HuH-7.5 (cell line): ENCODE results near the gene LRFN5.

ENCODE experiments used
- DNase-seq: peaks from one replicate; pipeline ENCODE4 v3.0.0; 2011; ENCODE audit warnings: low spot score

LRFN5 gene

DNA sequence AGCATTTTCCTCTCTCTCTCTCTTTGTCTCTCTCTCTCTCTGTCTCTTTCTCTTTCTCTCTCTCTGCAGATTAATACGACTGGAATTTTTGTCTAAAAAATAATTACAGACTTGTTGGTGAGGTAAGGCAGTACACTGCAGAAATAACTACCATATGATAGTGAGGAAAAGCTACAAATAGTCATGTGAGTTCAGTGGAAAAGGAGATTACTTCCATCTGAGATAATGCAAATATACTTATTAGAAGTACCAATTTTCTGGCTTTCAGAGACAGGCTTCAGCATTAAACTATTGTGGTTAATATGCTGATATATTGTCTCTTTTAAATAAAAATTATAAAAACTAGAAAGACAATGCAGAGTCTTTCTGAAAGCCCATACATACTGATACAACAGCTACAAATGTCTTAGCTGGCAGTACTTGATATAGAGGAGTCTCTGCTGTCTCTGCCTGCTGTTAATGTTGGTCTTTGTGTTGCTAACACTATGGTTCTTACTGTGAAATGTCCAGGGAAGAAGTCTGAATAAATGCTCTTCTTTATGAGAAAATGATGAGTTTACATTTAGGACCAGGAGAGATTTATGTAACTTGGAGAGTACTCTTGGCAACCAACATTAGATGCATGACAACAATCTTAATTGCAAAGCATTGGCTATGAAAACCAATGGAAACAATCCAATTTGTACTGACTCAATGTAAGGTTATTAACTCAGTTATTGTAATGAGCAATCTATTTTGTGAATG is 167.0 kb downstream of the LRFN5 start:
- DNase-seq = no peak

- no peak for DNase-seq
Measured at GRCh38 chr14:41782511-41782910, 175.8 kb downstream of the LRFN5 start.

- no peak for DNase-seq
Measured at GRCh38 chr14:41783403-41783802, 176.7 kb downstream of the LRFN5 start.

- DNase-seq = no peak
Measured at GRCh38 chr14:41785696-41786095, 179.0 kb downstream of the LRFN5 start.

DNA sequence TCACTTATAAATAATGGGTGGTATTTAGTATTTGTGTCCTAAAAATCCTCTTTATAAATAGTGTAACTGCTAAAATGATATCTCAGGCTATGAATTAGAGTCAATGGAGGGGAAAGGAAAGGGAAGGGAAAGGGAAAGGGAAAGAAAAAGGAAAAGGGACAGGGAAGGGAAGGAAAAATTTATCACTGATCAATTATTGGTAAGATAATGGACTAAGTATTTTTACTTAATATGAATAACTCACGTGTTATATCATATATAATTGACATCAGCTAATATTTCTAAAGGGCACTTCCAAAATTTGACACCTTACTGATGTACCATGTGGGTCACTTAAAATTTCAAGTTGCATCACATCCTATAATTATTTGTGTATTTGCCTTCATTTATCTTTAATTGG is 193.1 kb downstream of the LRFN5 start:
- DNase-seq = no peak

- DNase-seq = no peak
Measured at GRCh38 chr14:41805633-41806032, 199.0 kb downstream of the LRFN5 start.

DNA sequence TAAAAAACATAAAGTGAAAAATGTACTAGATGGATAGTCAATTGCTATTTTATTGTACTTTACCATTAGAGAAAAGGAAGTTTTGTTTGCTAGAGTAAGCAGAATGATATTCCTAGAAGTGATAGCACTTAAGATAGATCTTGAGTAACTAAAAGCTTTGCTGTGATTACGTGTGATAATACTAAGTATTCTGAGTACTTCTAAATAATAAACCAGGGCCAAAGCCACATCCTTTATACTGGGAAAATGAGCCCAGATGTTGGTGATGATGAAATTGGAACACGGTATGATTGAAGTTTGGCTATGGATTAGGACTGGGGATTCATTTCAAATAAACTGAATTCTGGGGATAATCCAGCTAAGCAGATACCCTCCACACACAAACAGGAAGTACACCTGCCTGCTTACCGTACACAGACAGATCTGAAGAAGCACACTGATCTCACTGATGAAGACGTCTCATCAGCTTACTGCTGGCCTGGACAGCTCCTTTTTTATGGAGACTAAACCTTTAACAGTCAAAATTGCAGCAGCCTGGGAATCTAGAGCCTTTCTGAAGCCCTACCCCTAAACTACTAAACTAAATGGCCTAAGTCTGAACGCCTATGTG is 199.8 kb downstream of the LRFN5 start:
- DNase-seq = no peak

GRCh38 chr14:41810362-41810761 is 203.7 kb downstream of the LRFN5 start:
- no peak for DNase-seq

DNA sequence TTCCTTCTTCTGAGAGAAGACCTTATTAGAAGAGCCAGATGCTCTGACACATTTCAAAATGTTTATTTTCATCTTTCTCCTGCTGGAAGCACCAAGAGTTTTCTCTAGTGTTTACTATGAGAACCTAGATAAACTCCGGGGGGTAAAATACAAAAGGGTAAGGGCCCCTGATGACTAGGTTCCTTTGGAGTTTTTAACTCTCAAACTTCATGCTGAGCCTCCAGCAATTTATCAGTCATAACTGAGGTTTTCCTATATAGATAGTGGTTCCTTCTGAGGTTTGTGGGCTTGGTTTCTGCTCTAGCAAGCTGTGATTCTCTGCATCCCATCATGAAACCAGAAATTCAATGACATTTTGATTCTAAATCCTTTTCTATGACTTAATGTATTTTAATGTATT is 210.9 kb downstream of the LRFN5 start:
- no peak for DNase-seq

- DNase-seq = no peak
Measured at GRCh38 chr14:41824441-41824840, 217.8 kb downstream of the LRFN5 start.

GRCh38 chr14:41825622-41826021 is 218.9 kb downstream of the LRFN5 start:
- no peak for DNase-seq

DNA sequence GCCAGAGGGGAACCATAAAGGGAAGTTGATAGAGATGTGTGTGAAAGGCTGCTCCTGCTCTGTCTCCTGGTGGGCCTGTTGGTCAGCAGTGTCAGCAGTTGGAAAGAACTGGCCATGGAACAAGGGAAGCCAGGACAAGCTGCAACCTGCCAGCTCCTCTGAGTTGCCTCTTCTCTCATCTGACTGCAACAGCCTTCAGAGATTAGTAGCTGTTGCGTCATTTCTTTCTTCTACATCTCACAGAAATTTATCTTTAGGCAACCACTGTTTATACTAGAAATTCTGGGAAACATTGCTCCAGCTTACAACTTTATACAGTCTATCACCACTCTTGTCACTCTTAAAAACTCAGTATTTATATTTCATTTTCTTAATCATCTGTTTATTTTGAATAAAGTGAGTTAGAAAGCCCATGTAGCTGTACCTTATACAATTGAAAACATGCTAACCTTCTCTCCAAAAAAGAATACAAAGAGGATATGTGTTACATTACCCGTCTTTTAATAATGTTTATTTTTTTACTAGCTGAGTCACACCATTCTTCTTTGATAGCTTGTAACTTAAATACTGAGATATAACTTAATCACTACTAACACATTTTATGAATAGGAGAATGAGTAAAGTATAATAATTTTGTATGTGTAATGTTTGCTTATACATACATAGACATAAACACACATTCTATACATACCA is 224.2 kb downstream of the LRFN5 start:
- DNase-seq = no peak

DNA sequence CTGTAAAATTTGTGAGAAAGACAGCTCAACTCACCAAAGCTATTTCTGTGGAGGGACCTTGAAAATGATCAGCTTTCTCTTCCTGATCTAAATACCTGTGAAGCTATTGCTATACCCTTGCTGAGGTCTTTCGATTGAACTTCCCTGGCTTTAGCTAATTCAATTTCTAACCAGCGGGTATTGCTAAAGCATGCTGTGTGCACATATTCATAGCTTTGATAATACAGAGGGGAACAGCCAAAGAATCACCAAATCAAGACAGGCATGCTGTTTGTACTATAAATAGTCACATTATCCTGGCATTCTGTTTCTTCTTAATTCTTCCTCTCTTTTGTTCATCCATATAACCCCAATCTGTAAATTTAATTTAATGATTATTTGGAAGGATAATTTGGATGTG is 233.0 kb downstream of the LRFN5 start:
- DNase-seq = no peak

DNA sequence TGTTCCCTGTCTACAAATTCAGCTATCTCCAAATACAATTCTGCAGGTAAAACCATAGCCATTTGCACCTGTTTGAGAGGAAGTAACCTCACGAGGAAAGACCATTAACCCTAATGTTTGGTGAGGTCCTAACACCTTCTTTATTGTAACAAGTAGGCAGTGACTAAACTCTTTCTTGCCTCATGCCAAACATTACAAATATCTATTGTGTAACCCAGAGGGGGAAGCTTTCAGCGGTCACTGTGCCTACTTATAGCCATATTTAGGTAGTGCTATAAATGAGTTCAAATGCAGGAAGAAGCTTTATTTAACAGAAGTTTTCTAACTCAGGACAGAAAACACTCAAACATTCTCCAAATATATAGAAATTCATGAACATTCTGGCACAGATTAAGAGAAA is 252.7 kb downstream of the LRFN5 start:
- DNase-seq = no peak

DNA sequence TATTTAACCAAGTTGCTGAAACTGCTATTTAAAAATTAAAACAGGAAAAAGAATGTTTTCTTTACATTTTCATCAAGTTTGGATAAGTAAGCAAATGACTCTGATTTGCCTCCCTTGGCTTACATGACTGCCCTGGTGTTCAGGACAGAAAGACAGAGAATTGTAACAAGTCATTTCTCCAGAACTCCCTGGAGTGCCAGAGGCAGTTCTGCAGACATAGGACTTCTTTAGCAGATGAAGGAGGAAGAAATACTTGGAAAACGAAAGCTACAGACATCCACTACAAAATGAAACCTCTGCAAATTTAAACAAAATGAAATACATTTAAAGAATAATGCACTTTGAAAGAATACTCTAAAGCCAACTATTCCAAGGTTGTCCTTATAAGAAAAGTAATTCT is 253.9 kb downstream of the LRFN5 start:
- DNase-seq = no peak

DNA sequence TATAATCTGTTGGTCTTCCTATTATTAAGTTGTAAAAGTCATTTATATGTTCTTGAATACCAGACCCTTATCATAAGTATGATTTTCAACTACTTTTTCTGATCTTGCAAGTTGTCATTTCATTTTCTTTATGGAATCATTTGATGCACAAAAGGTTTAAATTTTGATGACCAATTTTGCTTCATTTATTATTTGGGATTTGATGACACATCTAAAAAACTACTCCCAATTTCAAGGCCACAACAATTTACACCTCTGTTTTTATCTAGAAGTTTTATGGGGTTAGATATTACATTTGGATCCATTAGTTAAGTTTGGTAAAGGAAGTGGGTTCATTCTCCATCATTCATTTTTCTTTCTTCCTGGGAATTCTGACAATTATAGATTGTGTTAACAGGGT is 259.2 kb downstream of the LRFN5 start:
- no peak for DNase-seq

GRCh38 chr14:41868396-41868795 is 261.7 kb downstream of the LRFN5 start:
- no peak for DNase-seq

DNA sequence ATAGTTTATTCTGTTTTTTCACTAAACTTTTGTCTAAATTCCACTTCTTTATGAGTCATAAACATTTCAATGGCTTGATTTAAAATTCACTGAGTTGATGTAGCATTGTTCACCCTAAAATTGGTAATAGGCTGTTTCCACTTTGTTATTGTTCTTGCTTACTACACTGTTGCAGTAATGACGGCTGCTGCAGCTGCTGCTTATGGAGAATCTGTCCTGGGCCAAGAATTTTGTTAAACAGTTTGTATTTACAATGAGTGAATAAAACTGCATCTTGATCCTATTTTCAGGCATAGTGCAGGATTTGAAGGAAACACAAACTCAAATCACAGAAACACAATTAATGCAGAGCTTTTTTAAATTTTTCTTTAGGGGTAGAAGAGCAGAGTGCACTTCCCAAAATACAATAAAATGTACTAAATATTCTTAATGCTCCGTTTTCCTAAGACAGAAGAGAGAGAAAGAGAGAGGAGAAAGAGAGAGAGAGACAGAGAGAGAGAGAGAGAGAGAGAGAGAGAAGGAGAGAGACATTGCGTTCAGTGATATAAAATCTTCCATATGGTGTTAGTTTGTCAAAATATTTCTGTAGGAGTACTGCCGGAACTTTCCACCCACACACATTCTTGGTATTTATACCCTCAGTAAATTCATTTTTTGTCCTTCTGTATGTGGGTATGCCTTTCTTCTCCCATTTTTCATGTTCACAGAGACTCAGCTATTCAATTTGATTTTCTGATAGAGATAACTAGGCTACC is 266.4 kb downstream of the LRFN5 start:
- DNase-seq = no peak

- no peak for DNase-seq
Measured at GRCh38 chr14:41873686-41874317, 267.1 kb downstream of the LRFN5 start.

DNA sequence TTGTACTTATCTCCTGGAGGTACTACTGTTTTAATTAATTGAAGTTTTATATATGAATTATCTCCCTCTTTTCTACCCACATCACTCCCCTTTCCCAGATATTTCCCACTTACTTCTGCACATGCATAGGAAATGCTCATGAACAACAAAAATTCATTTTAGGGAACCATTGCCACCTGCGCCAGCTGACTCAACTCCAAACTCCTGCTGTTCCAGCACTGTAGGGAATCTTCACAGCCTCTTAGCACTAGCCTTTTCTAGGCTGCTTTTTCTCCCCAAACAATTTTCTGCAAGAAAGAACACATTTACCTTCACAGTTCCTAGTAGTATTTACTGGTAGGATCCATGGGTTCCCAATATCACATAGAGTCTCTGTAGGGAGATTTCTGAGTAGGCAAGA is 268.4 kb downstream of the LRFN5 start:
- DNase-seq = no peak

DNA sequence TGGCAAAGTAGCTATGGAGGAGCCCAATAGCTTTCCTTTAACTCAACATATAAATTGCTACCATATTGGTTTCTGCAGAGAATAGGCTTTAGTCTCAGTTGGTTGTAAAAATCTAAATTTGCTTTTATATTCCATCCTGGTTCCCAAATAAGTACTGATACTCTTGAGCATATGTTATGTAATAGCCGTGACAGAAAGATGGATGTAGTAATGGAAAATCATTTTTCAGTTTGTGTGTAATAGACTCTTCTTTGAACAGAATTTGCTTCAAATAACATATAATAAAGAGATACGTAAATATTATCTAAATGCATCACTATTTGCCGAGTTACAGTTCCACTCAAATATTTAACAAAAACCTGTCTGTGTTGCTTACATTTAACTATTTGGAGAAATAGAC is 271.6 kb downstream of the LRFN5 start:
- DNase-seq = no peak

GRCh38 chr14:41891624-41892023 is 284.9 kb downstream of the LRFN5 start:
- no peak for DNase-seq
